ENCODE measurements around the gene DENND2A.
"Not testable (repeated sequence)": the region's sequence is repeated elsewhere in the genome, so short reads cannot be mapped to it uniquely, and the experiment has no call there.

Gene DENND2A

GRCh38 chr7:140646931-140647647, 6.5 kb upstream of the DENND2A start:
- peak; percentile 17 for DNase-seq (ENCODE audit: low read depth)

- DNase-seq (ENCODE audit: low read depth), result no peak
Measured at GRCh38 chr7:140645166-140645900, 4.7 kb upstream of the DENND2A start.

GRCh38 chr7:140644761-140645160, 4.1 kb upstream of the DENND2A start:
- not testable (repeated sequence) for DNase-seq (ENCODE audit: low read depth)

- DNase-seq (ENCODE audit: low read depth), result no peak
Measured at GRCh38 chr7:140643416-140643815, 2.8 kb upstream of the DENND2A start.

GRCh38 chr7:140641524-140642195, 1.0 kb upstream of the DENND2A start:
- no peak for DNase-seq (ENCODE audit: low read depth)

GRCh38 chr7:140640060-140640637, 464 bp downstream of the DENND2A start:
- DNase-seq (ENCODE audit: low read depth), result no peak

GRCh38 chr7:140639366-140640053, 1.1 kb downstream of the DENND2A start:
- no peak for DNase-seq (ENCODE audit: low read depth)

GRCh38 chr7:140638173-140638791, 2.3 kb downstream of the DENND2A start:
- no peak for DNase-seq (ENCODE audit: low read depth)

- no peak for DNase-seq (ENCODE audit: low read depth)
Measured at GRCh38 chr7:140637400-140637799, 3.2 kb downstream of the DENND2A start.

GRCh38 chr7:140635816-140636215, 4.8 kb downstream of the DENND2A start:
- no peak for DNase-seq (ENCODE audit: low read depth)

- no peak for DNase-seq (ENCODE audit: low read depth)
Measured at GRCh38 chr7:140635345-140635744, 5.3 kb downstream of the DENND2A start.

GRCh38 chr7:140631602-140632001, 9.0 kb downstream of the DENND2A start:
- no peak for DNase-seq (ENCODE audit: low read depth)

GRCh38 chr7:140631021-140631420, 9.6 kb downstream of the DENND2A start:
- DNase-seq (ENCODE audit: low read depth), result no peak

GRCh38 chr7:140625908-140626868, 14.4 kb downstream of the DENND2A start:
- DNase-seq (ENCODE audit: low read depth), result no peak

- DNase-seq (ENCODE audit: low read depth), result not testable (repeated sequence)
Measured at GRCh38 chr7:140625192-140625558, 15.4 kb downstream of the DENND2A start.

GRCh38 chr7:140624392-140625191, 16.0 kb downstream of the DENND2A start:
- DNase-seq (ENCODE audit: low read depth), result no peak

GRCh38 chr7:140623980-140624379, 16.6 kb downstream of the DENND2A start:
- DNase-seq (ENCODE audit: low read depth), result no peak

GRCh38 chr7:140621401-140622021, 19.1 kb downstream of the DENND2A start:
- DNase-seq (ENCODE audit: low read depth), result no peak

GRCh38 chr7:140619915-140620510, 20.6 kb downstream of the DENND2A start:
- DNase-seq (ENCODE audit: low read depth), result not testable (repeated sequence)
